GM19240 (cell line): ENCODE measurements around the gene SLIT2.

ENCODE experiments used
- DNase-seq: peaks from one replicate; pipeline ENCODE4 v3.0.0; 2011; ENCODE audit warnings: low spot score; ENCODE audit not compliant: insufficient read length

SLIT2 gene

GRCh38 chr4:20264688-20265087 lies 13.0 kb downstream of the SLIT2 start:
- DNase-seq, result no peak

DNA sequence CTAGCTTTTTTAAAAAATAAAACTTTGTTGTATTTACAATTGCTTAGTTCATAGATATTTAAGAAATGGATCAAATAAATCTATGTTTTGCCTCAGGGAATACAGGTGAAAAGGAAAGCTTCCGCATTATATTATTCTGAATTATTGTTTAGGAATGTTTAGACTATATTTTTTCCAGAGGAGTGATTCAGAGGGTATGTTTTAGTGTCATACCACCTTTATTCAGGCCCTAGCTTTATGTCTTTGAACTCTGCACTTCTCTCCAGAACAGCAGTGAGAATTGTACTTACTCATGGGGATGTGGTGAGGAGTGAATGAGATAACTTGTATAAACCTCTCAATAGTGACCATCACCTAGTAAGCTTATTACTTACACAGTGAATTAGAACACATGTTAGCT lies 14.0 kb downstream of the SLIT2 start:
- DNase-seq, result no peak

DNA sequence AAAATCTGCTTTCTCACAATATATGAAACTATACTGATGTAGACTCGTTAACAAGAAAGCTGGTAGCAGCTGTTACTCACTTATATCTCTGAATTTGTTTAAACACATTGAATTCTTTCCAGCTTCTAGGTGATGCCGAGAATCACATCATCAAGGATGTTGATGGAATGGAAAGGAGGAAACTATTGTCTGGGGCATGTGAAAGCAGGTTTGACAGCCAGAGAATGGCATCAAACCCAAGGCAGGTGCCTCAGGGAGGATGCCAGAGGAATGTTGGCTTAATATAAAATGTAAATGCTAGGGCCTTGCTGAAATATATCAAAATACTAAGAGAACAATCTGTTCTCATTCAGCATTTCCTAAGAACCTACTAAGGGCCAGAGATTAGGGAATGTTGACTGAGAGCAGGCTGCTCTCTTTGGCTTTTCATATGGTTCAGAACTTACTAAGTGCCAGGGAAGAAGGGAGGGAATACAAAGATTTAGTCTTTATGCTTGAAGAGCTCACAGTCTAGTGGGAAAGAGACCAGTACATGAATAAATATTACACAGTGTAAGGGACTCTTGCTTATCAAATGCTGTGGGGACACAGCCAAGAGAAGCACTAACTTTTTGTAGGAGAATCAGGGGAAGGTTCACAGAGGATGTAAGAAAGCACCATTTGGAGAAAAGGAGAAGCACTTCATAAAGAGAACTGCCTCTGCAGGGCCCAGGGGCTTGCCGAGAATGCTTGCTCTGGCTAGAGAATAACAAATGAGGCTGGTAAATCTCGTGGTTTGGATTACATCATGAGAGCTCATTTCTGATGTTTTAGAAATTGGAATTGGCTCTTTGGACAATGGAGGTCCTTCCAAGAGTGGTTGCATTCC lies 14.7 kb downstream of the SLIT2 start:
- no peak for DNase-seq

DNA sequence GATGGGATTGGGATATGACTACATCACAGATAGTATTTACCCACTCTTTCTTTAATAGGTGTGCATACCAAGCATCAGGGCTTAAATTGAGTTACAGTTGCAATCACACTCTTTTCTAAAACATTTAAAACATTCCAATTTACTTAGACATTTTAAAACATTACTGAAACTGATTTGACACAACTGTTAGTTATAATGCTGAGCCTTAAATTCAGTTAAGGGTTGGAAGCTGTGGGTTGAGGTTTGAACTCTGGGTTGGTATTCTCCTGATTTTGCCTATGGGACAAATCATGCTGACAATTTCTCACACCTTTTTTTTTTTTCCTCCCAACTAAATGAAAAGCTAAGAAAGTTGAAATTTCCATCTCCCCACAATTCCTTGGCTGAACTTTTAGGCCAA lies 16.3 kb downstream of the SLIT2 start:
- no peak for DNase-seq

- DNase-seq, result no peak
Measured at GRCh38 chr4:20269320-20269719, 17.6 kb downstream of the SLIT2 start.

GRCh38 chr4:20271950-20272349 lies 20.2 kb downstream of the SLIT2 start:
- no peak for DNase-seq

DNA sequence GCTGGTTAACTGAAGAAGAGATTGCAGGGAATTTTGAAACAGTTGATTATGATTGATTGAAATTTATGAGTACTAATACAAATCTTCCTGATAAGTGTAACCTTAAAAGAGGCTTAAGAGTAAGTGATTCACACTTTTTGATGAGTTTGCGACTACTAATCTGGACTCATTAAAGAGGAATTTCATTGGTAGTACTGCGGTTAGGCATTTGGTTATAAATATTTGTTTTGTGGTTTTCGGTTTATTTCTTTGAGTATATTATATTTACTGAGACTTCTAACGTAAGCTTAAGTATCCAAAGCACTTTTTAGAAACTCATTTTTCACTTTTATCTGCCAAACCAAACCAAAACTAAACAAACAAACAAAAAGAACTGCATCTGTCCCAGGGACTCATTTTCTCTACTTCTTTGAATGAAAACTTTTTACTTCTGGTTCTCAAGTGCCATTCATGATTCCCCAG lies 20.7 kb downstream of the SLIT2 start:
- DNase-seq, result no peak

DNA sequence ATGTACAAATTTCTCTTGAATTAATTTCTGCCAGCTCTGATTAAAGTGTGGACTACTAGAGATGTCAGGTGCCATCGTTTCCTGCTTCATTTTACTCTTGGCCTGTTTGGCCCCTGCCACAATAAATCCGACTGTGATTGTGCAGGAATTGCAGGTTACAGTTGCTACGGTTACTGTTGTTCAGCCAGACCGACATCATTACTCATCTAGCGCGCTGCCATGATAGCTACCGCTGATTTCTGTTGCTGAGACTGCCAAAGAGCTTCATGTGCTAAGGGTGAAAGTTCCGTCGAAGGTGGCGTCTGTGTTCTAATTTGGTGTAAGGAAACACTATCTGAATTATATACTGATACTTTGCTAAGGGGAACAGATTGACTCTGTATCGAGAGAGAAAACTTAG lies 22.1 kb downstream of the SLIT2 start:
- no peak for DNase-seq

DNA sequence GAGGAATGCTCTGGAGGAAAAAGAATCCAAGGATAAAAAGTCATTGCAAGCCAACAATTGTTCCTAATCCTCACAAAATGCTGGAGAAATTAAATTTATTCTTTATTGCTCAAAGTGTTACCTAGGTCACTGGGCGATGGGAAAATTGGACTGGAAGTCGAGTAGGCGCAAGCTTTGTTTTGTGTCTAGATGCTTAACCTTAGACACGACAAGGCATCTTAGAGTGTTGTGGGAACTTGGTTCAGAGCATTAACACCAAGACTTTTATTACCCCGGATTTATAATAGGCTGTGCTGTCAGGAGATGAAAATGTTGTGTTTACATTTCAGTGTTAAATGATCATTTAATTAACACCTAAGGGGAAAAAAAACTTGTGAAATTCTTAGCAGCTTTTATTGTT lies 25.1 kb downstream of the SLIT2 start:
- no peak for DNase-seq

GRCh38 chr4:20278195-20278594 lies 26.5 kb downstream of the SLIT2 start:
- no peak for DNase-seq

DNA sequence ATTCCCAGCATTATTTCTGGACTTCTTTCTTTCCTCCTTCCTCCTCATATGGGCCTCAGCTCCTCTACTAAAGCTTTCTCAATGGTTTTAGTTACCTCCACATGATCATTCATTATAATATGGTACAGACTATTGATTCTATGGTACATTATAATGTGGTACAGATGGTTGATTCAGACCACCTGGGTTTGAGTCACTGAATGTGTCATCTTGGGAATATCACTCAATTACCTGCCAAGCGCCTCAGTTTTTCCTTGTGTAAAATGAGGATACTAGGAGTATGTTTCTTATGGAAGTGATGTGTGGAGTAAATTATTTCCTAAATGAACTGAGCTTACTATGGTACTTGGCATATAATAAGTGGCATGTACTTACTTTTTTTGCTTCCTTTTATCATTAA lies 27.7 kb downstream of the SLIT2 start:
- no peak for DNase-seq

GRCh38 chr4:20281453-20281852 lies 29.7 kb downstream of the SLIT2 start:
- DNase-seq, result no peak

DNA sequence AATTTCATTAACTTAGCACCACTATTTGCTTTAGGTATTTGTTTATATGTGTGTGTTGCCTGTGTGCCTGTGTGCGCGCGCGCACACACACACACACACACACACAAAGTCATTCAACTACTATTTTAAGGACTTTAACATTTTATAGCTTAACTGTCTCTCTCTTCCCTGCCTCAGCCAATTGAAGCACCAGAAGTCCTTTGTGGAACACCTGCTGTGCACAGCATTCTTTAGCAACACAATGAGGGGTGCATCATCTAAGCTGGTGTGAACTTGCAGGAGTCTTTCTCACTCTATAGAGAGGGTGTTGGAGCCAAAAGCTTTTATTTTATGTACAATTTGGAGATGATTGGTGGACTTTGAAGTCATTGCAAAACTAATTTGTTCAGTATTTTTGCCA lies 31.3 kb downstream of the SLIT2 start:
- no peak for DNase-seq

DNA sequence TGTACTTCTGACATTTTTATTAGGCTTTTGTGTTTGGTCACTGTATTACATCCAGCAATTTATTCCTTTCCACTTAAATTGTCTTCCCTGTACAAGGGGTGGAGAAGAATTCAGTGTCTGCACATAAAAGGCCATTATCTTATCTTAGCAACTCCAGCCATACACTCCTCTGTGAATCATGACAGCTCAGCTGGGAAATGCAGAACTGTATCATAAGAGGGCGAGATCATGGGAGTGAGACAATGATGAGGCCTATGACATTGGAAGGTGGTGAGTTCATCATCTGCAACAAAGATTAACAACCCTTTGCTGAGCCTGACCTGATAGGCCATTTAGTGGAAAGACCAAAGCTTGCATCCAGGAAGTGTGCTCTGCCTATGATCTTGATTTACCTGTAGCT lies 33.3 kb downstream of the SLIT2 start:
- DNase-seq, result no peak

- no peak for DNase-seq
Measured at GRCh38 chr4:20287246-20287645, 35.5 kb downstream of the SLIT2 start.

DNA sequence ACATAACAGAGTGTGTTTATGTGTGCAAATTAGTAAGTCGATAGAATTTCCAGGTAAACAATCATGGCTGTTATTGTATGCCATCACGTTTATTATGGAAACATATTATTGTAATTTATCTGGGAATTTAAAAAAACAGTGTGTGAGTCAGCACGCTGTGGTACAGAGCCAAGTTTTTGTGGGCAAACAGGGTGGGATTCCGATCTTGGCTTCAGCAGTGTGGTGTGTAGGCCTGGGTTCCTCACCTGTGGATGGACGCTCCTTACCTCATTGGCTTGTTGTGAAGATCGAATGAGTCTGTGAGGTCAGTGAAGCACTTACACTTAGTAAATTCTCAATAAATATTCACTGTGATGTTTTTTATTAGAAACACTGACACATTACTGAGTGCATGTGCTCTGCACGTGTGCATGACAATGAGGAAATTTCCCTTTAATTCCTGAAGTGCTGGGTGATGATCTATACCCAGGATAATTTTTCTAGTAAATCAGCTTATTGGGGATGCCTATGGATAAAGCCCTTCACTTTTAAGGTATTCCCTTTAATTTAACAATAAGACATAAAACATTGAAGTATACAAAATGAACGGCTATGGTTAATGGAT lies 36.4 kb downstream of the SLIT2 start:
- no peak for DNase-seq

- no peak for DNase-seq
Measured at GRCh38 chr4:20288846-20289512, 37.3 kb downstream of the SLIT2 start.

DNA sequence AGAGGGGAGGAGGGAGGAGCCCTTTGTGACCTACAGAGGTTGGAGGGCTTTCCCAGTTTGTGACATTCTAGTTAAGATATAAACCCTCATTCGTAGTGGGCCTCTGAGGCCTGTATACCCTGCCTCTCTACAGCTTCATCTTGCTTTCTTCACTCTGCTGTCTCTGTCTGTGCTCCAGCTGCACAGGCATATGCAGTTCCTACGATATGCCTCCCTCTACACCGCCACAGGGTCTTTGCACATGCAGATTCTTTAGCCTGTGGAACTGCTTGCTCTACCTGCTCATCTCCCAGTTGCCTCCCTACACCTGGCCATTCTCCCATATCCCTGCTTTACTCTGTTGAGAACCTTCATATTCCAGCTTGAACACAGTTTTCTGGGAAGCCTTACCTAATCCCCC lies 38.1 kb downstream of the SLIT2 start:
- no peak for DNase-seq

- DNase-seq, result no peak
Measured at GRCh38 chr4:20292739-20293138, 41.0 kb downstream of the SLIT2 start.

DNA sequence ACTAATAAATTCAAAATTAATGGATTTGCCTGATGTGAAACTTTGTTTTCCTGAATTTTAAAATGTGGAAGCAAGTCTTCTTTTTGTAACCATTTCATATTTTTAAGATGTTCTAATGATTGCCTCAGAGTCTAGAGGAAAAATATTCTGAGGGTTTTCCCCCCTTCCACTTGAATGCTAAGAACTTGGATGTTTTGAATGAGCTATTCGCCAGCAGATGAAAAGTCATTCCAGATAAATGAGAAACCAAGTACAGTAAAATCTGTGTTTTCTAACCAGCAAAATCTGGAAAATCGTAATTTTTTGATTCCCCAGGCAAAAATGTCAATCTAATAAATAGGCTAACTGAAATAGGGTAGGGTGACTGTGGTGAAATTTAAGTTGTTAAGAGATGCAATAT lies 45.6 kb downstream of the SLIT2 start:
- no peak for DNase-seq

- no peak for DNase-seq
Measured at GRCh38 chr4:20297783-20298182, 46.1 kb downstream of the SLIT2 start.

DNA sequence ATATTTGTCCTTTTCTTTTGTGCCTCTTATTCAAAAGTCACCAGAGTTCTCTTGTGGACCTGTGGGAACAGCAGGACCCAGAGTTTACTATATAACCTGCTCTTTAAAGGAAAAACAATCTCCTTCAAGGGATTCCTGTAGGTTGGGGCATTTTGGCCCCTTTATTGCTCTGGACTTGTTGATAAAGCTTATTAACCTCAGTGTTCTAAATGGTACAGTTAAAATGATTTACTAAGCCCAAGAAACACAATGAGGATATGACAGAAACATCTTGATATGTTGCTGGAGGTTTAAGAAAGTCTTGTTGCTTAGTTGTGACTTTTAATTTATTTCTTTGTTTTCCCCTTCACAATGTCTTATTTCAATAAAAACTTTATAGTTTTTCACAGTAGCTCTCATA lies 46.8 kb downstream of the SLIT2 start:
- no peak for DNase-seq

GRCh38 chr4:20298986-20299385 lies 47.3 kb downstream of the SLIT2 start:
- DNase-seq, result no peak
